GM12878 (cell line): ENCODE measurements around the gene ADGRE2.

Source experiments
- BHLHE40 ChIP-seq, 2 experiments: fragments of 450-650 bp in 1 of 2; IDR thresholded peaks; 2 replicates each; pipeline ENCODE4 v1.6.1; 2011 to 2017; ENCODE audit warnings: low read depth in 2 of 2, borderline replicate concordance in 1 of 2, improper control_type of control experiment in 1 of 2, low read length in 1 of 2, mild to moderate bottlenecking in 1 of 2
- EZH2 ChIP-seq: IDR thresholded peaks from 2 replicates; pipeline ENCODE4 v1.6.1; 2012; ENCODE audit warnings: low read depth, mild to moderate bottlenecking, control low read depth, inconsistent platforms, low read length, borderline replicate concordance; ENCODE audit not compliant: control insufficient read depth
- JUND ChIP-seq: IDR thresholded peaks from 2 replicates; pipeline ENCODE4 v1.6.1; 2012; ENCODE audit warnings: low read depth, mild to moderate bottlenecking, low read length, improper control_type of control experiment, moderate library complexity
- MXI1 ChIP-seq: fragments of 150-350 bp; IDR thresholded peaks from 2 replicates; pipeline ENCODE4 v1.6.1; 2011; ENCODE audit warnings: low read depth, mild to moderate bottlenecking, inconsistent platforms, low read length, improper control_type of control experiment
- POLR2A ChIP-seq: IDR thresholded peaks from 2 replicates; pipeline ENCODE4 v1.6.1; 2011; ENCODE audit warnings: low read depth, mild to moderate bottlenecking, low read length
- RBBP5 ChIP-seq: fragments of 200-600 bp; sonication (generic); conservative IDR thresholded peaks from 2 replicates; pipeline ENCODE4 v1.6.1; 2016
- TCF12 ChIP-seq: IDR thresholded peaks from 2 replicates; pipeline ENCODE4 v1.6.1; 2011; ENCODE audit warnings: low read depth, mild to moderate bottlenecking, low read length
- ZNF217 ChIP-seq: fragments of 450-650 bp; IDR thresholded peaks from 2 replicates; pipeline ENCODE4 v1.6.1; 2017; ENCODE audit warnings: antibody characterized with exemption, mild to moderate bottlenecking
- TF ChIP-seq, protein P1 (sequence below): IDR thresholded peaks from 2 replicates; pipeline ENCODE4 v1.6.1; 2012; ENCODE audit warnings: low read depth, low read length, improper control_type of control experiment
- TF ChIP-seq, protein P2 (sequence below), 3 experiments: IDR thresholded peaks in 2 of 3; conservative IDR thresholded peaks in 1 of 3; 2 replicates each; pipeline ENCODE4 v1.5.1; 2011; ENCODE audit warnings: low read depth in 3 of 3, low read length in 3 of 3, mild to moderate bottlenecking in 3 of 3, control low read depth in 2 of 3, moderate library complexity in 2 of 3, inconsistent platforms in 1 of 3, mixed read lengths in 1 of 3; ENCODE audit not compliant: control insufficient read depth in 2 of 3, insufficient read depth in 1 of 3; ENCODE audit errors: extremely low read depth in 1 of 3
- TF ChIP-seq, protein P3 (sequence below): fragments of 450-650 bp; conservative IDR thresholded peaks from 2 replicates; pipeline ENCODE4 v1.6.1; 2017; ENCODE audit warnings: mild to moderate bottlenecking, moderate library complexity
- TF ChIP-seq, protein P4 (sequence below): IDR thresholded peaks from 2 replicates; pipeline ENCODE4 v1.6.1; 2012; ENCODE audit warnings: improper control_type of control experiment, low read depth, low read length; ENCODE audit not compliant: insufficient replicate concordance

DNA sequence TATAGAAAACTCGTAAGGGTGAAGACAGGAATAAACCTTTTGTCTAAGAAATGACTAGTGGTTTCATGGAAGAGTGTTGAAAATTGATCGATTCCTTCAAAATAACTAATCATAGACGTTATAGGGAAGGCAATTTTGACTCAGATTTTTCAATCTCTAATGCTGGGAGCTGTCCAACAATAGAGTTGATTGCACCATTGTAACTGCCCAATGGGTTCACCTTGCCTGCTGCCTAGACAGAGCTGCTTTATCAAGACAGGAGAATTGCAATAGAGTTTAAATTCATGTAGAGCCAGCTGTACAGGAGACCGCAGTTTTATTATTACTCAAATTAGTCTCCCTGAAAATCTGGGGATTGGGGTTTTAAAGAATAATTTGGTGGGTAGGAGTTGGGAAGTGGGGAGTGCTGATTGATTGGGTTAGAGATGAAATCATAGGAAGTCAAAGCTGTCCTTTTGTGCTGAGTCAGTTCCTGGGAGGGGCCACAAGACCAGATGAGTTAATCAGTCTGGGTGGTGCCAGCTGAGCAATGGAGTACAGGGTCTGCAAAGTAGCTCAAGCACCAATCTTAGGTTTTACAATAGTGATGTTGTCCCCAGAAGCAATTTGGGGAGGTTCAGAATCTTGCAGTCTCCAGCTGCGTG, 16.8 kb upstream of the ADGRE2 start:
- TF ChIP-seq TCF12 (no peak), JUND (no peak), EZH2 (no peak), POLR2A (no peak), ZNF217 (no peak), RBBP5 (no peak), MXI1 (no peak), BHLHE40 (IDR thresholded peaks at IDR 0.05; ENCODE audit: borderline replicate concordance in 1 of 2, low read depth in 2 of 2, low read length in 1 of 2) (no peak)
- TF ChIP-seq, protein P1, sequence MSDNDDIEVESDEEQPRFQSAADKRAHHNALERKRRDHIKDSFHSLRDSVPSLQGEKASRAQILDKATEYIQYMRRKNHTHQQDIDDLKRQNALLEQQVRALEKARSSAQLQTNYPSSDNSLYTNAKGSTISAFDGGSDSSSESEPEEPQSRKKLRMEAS = no peak
- TF ChIP-seq, protein P2, sequence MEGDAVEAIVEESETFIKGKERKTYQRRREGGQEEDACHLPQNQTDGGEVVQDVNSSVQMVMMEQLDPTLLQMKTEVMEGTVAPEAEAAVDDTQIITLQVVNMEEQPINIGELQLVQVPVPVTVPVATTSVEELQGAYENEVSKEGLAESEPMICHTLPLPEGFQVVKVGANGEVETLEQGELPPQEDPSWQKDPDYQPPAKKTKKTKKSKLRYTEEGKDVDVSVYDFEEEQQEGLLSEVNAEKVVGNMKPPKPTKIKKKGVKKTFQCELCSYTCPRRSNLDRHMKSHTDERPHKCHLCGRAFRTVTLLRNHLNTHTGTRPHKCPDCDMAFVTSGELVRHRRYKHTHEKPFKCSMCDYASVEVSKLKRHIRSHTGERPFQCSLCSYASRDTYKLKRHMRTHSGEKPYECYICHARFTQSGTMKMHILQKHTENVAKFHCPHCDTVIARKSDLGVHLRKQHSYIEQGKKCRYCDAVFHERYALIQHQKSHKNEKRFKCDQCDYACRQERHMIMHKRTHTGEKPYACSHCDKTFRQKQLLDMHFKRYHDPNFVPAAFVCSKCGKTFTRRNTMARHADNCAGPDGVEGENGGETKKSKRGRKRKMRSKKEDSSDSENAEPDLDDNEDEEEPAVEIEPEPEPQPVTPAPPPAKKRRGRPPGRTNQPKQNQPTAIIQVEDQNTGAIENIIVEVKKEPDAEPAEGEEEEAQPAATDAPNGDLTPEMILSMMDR (IDR thresholded peaks at IDR 0.05 in 2 of 3, conservative IDR thresholded peaks at IDR 0.05 in 1 of 3; ENCODE audit: control insufficient read depth in 2 of 3, extremely low read depth in 1 of 3, insufficient read depth in 1 of 3, low read depth in 3 of 3, low read length in 3 of 3) = no peak
- TF ChIP-seq, protein P3, sequence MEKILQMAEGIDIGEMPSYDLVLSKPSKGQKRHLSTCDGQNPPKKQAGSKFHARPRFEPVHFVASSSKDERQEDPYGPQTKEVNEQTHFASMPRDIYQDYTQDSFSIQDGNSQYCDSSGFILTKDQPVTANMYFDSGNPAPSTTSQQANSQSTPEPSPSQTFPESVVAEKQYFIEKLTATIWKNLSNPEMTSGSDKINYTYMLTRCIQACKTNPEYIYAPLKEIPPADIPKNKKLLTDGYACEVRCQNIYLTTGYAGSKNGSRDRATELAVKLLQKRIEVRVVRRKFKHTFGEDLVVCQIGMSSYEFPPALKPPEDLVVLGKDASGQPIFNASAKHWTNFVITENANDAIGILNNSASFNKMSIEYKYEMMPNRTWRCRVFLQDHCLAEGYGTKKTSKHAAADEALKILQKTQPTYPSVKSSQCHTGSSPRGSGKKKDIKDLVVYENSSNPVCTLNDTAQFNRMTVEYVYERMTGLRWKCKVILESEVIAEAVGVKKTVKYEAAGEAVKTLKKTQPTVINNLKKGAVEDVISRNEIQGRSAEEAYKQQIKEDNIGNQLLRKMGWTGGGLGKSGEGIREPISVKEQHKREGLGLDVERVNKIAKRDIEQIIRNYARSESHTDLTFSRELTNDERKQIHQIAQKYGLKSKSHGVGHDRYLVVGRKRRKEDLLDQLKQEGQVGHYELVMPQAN = no peak
- TF ChIP-seq, protein P4, sequence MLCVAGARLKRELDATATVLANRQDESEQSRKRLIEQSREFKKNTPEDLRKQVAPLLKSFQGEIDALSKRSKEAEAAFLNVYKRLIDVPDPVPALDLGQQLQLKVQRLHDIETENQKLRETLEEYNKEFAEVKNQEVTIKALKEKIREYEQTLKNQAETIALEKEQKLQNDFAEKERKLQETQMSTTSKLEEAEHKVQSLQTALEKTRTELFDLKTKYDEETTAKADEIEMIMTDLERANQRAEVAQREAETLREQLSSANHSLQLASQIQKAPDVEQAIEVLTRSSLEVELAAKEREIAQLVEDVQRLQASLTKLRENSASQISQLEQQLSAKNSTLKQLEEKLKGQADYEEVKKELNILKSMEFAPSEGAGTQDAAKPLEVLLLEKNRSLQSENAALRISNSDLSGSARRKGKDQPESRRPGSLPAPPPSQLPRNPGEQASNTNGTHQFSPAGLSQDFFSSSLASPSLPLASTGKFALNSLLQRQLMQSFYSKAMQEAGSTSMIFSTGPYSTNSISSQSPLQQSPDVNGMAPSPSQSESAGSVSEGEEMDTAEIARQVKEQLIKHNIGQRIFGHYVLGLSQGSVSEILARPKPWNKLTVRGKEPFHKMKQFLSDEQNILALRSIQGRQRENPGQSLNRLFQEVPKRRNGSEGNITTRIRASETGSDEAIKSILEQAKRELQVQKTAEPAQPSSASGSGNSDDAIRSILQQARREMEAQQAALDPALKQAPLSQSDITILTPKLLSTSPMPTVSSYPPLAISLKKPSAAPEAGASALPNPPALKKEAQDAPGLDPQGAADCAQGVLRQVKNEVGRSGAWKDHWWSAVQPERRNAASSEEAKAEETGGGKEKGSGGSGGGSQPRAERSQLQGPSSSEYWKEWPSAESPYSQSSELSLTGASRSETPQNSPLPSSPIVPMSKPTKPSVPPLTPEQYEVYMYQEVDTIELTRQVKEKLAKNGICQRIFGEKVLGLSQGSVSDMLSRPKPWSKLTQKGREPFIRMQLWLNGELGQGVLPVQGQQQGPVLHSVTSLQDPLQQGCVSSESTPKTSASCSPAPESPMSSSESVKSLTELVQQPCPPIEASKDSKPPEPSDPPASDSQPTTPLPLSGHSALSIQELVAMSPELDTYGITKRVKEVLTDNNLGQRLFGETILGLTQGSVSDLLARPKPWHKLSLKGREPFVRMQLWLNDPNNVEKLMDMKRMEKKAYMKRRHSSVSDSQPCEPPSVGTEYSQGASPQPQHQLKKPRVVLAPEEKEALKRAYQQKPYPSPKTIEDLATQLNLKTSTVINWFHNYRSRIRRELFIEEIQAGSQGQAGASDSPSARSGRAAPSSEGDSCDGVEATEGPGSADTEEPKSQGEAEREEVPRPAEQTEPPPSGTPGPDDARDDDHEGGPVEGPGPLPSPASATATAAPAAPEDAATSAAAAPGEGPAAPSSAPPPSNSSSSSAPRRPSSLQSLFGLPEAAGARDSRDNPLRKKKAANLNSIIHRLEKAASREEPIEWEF = no peak
